MM.1S (cell line): ENCODE results near the gene NRXN3.

Source experiments
- DNase-seq: peaks from one replicate; pipeline ENCODE4 v3.0.0-alpha.2; 2015
- H2AFZ ChIP-seq: fragments of 300-600 bp; sonication (generic); 2 replicates; pipeline ENCODE4 v1.6.0; 2016; ENCODE audit warnings: antibody characterized with exemption, low read length
- H3F3A ChIP-seq: fragments of 300-600 bp; sonication (generic); 2 replicates; pipeline ENCODE4 v1.6.1; 2016; ENCODE audit warnings: mild to moderate bottlenecking, antibody characterized with exemption, low read length, moderate library complexity, mixed read lengths; ENCODE audit not compliant: insufficient read depth
- H3K27ac ChIP-seq: fragments of 300-600 bp; sonication (generic); 2 replicates; pipeline ENCODE4 v1.5.1; 2016; ENCODE audit warnings: mild to moderate bottlenecking, low read length
- H3K27me3 ChIP-seq: fragments of 300-600 bp; sonication (generic); replicated peaks from 2 replicates; pipeline ENCODE4 v1.6.0; 2016; ENCODE audit warnings: low read length; ENCODE audit not compliant: insufficient read depth
- H3K36me3 ChIP-seq: fragments of 300-600 bp; sonication (generic); replicated peaks from 2 replicates; pipeline ENCODE4 v1.6.1; 2016; ENCODE audit warnings: mild to moderate bottlenecking, low read length, mixed read lengths; ENCODE audit not compliant: insufficient read depth
- H3K4me1 ChIP-seq: fragments of 300-600 bp; sonication (generic); 2 replicates; pipeline ENCODE4 v1.6.1; 2016; ENCODE audit warnings: low read length, mixed read lengths
- H3K4me2 ChIP-seq: fragments of 300-600 bp; sonication (generic); 2 replicates; pipeline ENCODE4 v1.6.0; 2016; ENCODE audit warnings: low read depth, low read length
- H3K4me3 ChIP-seq: fragments of 300-600 bp; sonication (generic); 2 replicates; pipeline ENCODE4 v1.5.1; 2016; ENCODE audit warnings: low read length, mixed read lengths
- H3K79me2 ChIP-seq: fragments of 300-600 bp; sonication (generic); 2 replicates; pipeline ENCODE4 v1.6.1; 2016; ENCODE audit warnings: mixed run types, low read length, mixed read lengths
- H3K9ac ChIP-seq: fragments of 300-600 bp; sonication (generic); 2 replicates; pipeline ENCODE4 v1.6.1; 2016; ENCODE audit warnings: low read length, mixed read lengths
- H3K9me2 ChIP-seq: fragments of 300-600 bp; sonication (generic); replicated peaks from 2 replicates; pipeline ENCODE4 v1.6.1; 2016; ENCODE audit warnings: mild to moderate bottlenecking, low read length, mixed read lengths; ENCODE audit not compliant: insufficient read depth
- H3K9me3 ChIP-seq: fragments of 300-600 bp; sonication (generic); replicated peaks from 2 replicates; pipeline ENCODE4 v1.6.1; 2016; ENCODE audit warnings: mild to moderate bottlenecking, low read length, mixed read lengths; ENCODE audit not compliant: insufficient read depth
- H4K20me1 ChIP-seq: fragments of 300-600 bp; sonication (generic); 2 replicates; pipeline ENCODE4 v1.6.1; 2016; ENCODE audit warnings: mild to moderate bottlenecking, low read length, moderate library complexity, mixed read lengths; ENCODE audit not compliant: insufficient read depth
- EZH2 ChIP-seq: fragments of 300-600 bp; sonication (generic); optimal IDR thresholded peaks from 2 replicates; pipeline ENCODE3; 2017; ENCODE audit warnings: low read depth, mild to moderate bottlenecking, antibody characterized with exemption, low read length, mixed read lengths
- EZH2phosphoT487 ChIP-seq: fragments of 300-600 bp; sonication (generic); IDR thresholded peaks from 2 replicates; pipeline ENCODE4 v1.6.1; 2018; ENCODE audit warnings: antibody characterized with exemption, low read length
- TF ChIP-seq, protein P1 (sequence below): fragments of 300-600 bp; sonication (generic); IDR thresholded peaks from 2 replicates; pipeline ENCODE4 v1.5.1; 2016; ENCODE audit warnings: antibody characterized with exemption, low read length, mixed read lengths

NRXN3 gene

DNA sequence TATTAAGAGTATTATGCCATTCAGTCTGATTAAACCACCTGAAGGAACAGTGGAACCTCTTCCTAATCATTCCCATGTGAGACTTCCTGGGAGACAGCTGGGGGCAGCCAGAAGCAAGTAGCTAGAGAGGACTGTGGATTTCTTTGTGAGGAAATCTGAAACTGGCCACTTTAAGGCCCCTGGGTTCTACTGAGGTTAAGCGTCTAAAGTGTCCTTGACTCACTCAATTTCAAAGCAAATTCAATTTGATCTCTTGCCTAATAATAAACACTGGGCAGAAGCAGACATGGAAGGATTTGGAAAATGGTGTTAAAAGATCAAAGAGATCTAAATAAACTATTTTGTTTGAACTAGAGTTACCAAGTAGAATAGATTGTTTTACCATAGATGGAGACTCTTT, 909.9 kb downstream of the NRXN3 start:
- H3K27me3 ChIP-seq: no peaks in the 10 kb centered on the region

DNA sequence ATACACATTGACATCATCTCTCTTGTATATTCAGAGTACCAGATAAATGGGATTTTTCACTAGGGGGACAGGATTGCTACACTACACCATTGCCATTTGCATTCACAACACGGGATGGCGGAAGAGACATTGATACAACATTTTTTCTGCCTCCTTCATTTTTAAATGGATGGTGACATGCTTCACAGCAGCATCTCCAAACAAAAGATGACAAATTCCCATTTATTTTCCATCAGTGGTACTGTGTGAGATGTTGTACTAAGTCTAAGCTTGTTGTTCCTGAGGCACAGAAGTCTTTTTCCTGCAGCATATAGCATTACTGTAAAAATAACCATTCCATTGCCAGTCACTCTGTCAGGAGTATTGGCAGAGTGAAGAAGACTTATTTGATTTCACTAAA, 912.7 kb downstream of the NRXN3 start:
- Histone ChIP-seq H3K4me3 (no peak overlapping the region), H3K36me3 (no peaks in the 10 kb centered on the region), H3K27ac (no peak overlapping the region), H3K9me2 (no peaks in the 10 kb centered on the region), H3K9me3 (no peaks in the 10 kb centered on the region), H3K4me1 (no peaks in the 10 kb centered on the region), H3K9ac (no peak overlapping the region), H3K4me2 (no peak overlapping the region), H4K20me1 (no peaks in the 10 kb centered on the region), H3K79me2 (no peaks in the 10 kb centered on the region), H3K27me3 (no peaks in the 10 kb centered on the region), H3F3A (no peaks in the 10 kb centered on the region), H2AFZ (no peak overlapping the region)
- DNase-seq: no peak
- TF ChIP-seq, protein P1, sequence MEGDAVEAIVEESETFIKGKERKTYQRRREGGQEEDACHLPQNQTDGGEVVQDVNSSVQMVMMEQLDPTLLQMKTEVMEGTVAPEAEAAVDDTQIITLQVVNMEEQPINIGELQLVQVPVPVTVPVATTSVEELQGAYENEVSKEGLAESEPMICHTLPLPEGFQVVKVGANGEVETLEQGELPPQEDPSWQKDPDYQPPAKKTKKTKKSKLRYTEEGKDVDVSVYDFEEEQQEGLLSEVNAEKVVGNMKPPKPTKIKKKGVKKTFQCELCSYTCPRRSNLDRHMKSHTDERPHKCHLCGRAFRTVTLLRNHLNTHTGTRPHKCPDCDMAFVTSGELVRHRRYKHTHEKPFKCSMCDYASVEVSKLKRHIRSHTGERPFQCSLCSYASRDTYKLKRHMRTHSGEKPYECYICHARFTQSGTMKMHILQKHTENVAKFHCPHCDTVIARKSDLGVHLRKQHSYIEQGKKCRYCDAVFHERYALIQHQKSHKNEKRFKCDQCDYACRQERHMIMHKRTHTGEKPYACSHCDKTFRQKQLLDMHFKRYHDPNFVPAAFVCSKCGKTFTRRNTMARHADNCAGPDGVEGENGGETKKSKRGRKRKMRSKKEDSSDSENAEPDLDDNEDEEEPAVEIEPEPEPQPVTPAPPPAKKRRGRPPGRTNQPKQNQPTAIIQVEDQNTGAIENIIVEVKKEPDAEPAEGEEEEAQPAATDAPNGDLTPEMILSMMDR: no peak
- TF ChIP-seq EZH2: no peak
- no peak for TF ChIP-seq EZH2phosphoT487

More for the DNA sequence above, 909.9 kb downstream of the NRXN3 start:
- H3K9me3 ChIP-seq: no peaks in the 10 kb centered on the region
- no peak overlapping the region for H3K4me3 ChIP-seq
- no peak for TF ChIP-seq EZH2
- TF ChIP-seq, protein P1: no peak
- no peak for TF ChIP-seq EZH2phosphoT487
- no peaks in the 10 kb centered on the region for H3F3A ChIP-seq
- no peak overlapping the region for H3K4me2 ChIP-seq
- no peak overlapping the region for H3K27ac ChIP-seq
- H3K9me2 ChIP-seq: no peaks in the 10 kb centered on the region
- H3K36me3 ChIP-seq: no peaks in the 10 kb centered on the region
- H3K79me2 ChIP-seq: no peaks in the 10 kb centered on the region
- no peak overlapping the region for H3K9ac ChIP-seq
- H3K4me1 ChIP-seq: no peaks in the 10 kb centered on the region
- no peak overlapping the region for H2AFZ ChIP-seq
- no peaks in the 10 kb centered on the region for H4K20me1 ChIP-seq
- no peak for DNase-seq

DNA sequence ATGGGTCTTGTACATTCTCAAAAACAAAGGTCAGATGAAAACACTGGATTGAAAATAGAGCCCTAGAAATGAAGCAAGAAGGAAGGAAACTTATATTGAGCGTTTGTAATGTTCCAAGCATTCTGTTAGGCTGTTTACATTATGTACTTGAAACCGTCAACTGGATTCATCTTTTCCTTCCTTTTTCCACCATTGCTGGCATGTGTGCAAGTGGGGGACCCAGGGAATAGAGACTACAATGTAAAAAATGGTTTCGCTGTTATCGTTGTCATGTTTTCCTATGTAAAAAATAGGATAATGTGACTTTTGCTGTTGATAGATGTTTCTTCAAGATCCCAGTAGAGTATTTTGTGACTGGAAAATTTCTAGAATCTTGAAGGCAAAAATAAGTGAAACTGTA, 913.2 kb downstream of the NRXN3 start:
- no peaks in the 10 kb centered on the region for H3K9me3 ChIP-seq
- no peaks in the 10 kb centered on the region for H3K9me2 ChIP-seq
- H4K20me1 ChIP-seq: no peaks in the 10 kb centered on the region
- TF ChIP-seq, protein P1: no peak
- no peak for TF ChIP-seq EZH2phosphoT487
- no peak for TF ChIP-seq EZH2
- no peaks in the 10 kb centered on the region for H3K4me1 ChIP-seq
- no peak overlapping the region for H3K27ac ChIP-seq
- no peak overlapping the region for H3K4me2 ChIP-seq
- no peak overlapping the region for H3K9ac ChIP-seq
- no peaks in the 10 kb centered on the region for H3F3A ChIP-seq
- no peak for DNase-seq
- no peak overlapping the region for H2AFZ ChIP-seq
- no peaks in the 10 kb centered on the region for H3K79me2 ChIP-seq
- H3K36me3 ChIP-seq: no peaks in the 10 kb centered on the region
- no peaks in the 10 kb centered on the region for H3K27me3 ChIP-seq
- no peak overlapping the region for H3K4me3 ChIP-seq
